Measurements from ENCODE around the gene UBA1.

DNA sequence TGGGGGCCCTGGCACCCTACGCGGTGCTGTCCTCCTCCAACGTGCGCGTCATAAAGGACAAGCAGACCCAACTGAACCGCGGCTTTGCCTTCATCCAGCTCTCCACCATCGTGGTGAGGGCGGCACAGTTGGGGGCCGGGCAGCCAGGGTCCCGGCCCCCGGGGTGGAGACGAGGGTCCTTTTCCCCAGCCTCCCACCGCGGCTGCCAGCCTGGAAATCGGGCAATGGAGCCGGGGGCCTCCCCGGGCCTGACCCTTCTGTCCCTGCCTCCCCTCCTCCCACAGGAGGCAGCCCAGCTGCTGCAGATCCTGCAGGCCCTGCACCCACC is 13.7 kb upstream of the UBA1 start:
- TF ChIP-seq, protein P1, sequence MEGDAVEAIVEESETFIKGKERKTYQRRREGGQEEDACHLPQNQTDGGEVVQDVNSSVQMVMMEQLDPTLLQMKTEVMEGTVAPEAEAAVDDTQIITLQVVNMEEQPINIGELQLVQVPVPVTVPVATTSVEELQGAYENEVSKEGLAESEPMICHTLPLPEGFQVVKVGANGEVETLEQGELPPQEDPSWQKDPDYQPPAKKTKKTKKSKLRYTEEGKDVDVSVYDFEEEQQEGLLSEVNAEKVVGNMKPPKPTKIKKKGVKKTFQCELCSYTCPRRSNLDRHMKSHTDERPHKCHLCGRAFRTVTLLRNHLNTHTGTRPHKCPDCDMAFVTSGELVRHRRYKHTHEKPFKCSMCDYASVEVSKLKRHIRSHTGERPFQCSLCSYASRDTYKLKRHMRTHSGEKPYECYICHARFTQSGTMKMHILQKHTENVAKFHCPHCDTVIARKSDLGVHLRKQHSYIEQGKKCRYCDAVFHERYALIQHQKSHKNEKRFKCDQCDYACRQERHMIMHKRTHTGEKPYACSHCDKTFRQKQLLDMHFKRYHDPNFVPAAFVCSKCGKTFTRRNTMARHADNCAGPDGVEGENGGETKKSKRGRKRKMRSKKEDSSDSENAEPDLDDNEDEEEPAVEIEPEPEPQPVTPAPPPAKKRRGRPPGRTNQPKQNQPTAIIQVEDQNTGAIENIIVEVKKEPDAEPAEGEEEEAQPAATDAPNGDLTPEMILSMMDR (IDR thresholded peaks at IDR 0.05): no peak
- no peak for TF ChIP-seq EP300 (IDR thresholded peaks at IDR 0.05)

All from esophagus muscularis mucosa (tissue), 3 donors.